Vagina (tissue), 2 donors: ENCODE measurements around the gene WNT7A.

Experiments used
- POLR2AphosphoS5 ChIP-seq, 2 donors: sonication (generic); formaldehyde crosslinking; IDR thresholded peaks; one replicate each; pipeline ENCODE4 v1.9.0; 2017; ENCODE audit warnings: antibody characterized with exemption in 2 of 2, mild to moderate bottlenecking in 2 of 2, low read depth in 1 of 2; ENCODE audit not compliant: insufficient read depth in 1 of 2
- TF ChIP-seq, protein P1 (sequence below), 3 experiments: fragments of 450-650 bp in 2 of 3; fragments of 200-600 bp in 1 of 3; sonication (generic) in 1 of 3; IDR thresholded peaks; one replicate each; pipeline ENCODE4 v1.5.1; 2017 to 2019; ENCODE audit warnings: antibody characterized with exemption in 3 of 3, mild to moderate bottlenecking in 2 of 3, moderate library complexity in 2 of 3

DNA sequence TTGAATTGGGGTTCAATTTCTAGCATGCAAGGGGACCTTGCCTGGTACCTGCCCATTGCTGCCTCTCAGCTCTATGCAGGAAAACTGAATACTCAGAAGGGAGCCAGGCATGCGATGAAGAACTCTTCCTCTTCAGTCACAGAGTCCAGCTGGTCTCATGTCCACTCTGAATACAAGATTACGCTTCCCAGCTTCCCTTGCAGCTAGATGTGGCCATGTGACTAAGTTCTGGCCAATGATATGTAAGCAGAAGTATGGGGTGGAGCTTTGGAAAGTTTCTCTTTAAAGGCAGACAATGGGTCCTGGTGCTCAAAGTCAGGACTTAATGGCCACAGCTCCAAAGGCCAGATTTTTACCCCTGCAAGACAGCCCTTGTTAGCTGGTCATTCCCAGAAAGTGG is 9.0 kb downstream of the WNT7A start:
- TF ChIP-seq, protein P1, sequence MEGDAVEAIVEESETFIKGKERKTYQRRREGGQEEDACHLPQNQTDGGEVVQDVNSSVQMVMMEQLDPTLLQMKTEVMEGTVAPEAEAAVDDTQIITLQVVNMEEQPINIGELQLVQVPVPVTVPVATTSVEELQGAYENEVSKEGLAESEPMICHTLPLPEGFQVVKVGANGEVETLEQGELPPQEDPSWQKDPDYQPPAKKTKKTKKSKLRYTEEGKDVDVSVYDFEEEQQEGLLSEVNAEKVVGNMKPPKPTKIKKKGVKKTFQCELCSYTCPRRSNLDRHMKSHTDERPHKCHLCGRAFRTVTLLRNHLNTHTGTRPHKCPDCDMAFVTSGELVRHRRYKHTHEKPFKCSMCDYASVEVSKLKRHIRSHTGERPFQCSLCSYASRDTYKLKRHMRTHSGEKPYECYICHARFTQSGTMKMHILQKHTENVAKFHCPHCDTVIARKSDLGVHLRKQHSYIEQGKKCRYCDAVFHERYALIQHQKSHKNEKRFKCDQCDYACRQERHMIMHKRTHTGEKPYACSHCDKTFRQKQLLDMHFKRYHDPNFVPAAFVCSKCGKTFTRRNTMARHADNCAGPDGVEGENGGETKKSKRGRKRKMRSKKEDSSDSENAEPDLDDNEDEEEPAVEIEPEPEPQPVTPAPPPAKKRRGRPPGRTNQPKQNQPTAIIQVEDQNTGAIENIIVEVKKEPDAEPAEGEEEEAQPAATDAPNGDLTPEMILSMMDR (IDR thresholded peaks at IDR 0.05) = no peak
- no peak for TF ChIP-seq POLR2AphosphoS5 (IDR thresholded peaks at IDR 0.05; ENCODE audit: insufficient read depth in 1 of 2, low read depth in 1 of 2)
